GM18505 (cell line): ENCODE measurements around the gene NT5DC3.
"Not testable (repeated sequence)": the region's sequence is repeated elsewhere in the genome, so short reads cannot be mapped to it uniquely, and the experiment has no call there.

Experiments
- ATAC-seq: cut with Tn5 transposase; IDR thresholded peaks from one replicate; pipeline ENCODE4 v1.9.1; 2021; ENCODE audit not compliant: unreplicated experiment
- POLR2A ChIP-seq: IDR thresholded peaks from 4 replicates; pipeline ENCODE4 v1.6.1; 2011; ENCODE audit warnings: borderline replicate concordance; ENCODE audit not compliant: insufficient read depth, insufficient read length; ENCODE audit errors: extremely low read depth

The NT5DC3 gene

DNA sequence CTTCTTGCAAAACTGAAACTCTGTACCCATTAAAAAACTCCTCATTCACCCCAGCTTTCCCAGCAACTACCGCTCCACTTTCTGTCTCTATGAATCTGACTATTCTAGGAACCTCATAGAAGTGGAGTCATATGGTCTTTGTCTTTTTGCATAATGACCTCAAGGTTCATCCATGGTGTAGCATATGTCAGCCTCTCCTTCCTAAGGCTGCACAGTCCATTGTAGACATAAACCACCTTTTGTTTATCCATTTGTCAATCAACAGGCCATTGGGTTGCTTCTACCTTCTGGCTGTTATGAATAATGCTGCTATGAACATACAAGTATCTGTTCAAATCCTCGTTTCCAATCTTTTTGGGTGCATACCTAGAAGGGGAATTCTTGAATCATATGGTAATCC, 21.1 kb downstream of the NT5DC3 start:
- ATAC-seq = no peak

DNA sequence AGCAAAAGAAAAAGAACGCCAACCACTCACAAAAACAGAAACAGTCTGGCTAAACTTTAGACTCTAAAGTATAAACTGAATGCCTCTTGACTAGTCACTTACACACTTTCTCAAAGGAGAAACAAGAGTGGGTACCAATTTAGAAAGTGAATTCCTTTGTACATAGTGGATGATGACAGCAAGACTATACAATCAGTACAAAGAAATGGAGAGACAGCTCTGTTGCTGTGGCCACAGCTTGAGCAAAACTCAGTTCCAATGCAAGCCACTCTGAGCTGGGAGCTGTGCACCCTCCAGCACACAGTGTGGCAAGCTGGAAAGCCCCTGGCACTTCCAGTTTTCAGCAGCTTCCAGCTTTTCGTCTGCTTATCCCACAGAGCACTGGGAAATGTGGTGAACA, 21.7 kb downstream of the NT5DC3 start:
- ATAC-seq = no peak
- TF ChIP-seq POLR2A = no peak

More for the DNA sequence above, 21.1 kb downstream of the NT5DC3 start:
- no peak for TF ChIP-seq POLR2A

DNA sequence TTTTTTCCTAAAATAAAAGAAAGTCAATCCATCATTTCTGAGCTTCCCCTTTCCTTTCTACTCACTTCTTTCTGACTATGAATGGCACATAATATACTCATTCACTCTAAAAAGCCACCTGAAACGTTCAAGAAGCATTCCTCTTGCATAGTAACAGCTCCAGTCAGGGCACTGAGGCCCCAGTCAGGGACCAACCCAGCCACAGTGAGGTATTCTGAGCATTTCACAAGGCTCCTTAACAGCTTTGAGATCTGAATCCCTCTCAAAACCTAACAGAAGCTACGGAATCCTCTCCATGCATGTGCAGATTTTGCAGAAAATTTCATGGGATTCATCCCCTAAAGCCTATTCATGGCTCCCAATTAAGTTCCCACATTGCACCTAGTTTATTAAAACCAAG, 23.2 kb downstream of the NT5DC3 start:
- TF ChIP-seq POLR2A = no peak
- no peak for ATAC-seq

DNA sequence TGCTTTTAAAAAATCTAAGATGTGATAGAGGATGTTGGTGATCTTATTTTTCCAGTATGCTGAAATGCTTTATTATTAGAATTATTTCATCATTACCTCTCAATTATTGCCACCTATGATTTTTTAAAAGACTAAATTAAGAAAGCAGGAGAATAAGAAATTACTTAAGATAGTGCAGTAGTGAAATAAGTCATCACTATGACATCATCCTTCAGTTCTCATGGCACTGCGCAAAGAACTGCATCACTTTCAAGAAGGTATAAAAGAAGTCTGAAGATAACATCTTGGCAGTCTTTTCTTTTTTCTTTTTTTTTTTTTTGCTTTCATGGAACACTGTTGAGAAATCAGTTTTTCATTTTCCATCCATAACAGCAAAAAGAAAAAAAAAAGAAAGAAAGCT, 24.4 kb downstream of the NT5DC3 start:
- ATAC-seq = no peak
- no peak for TF ChIP-seq POLR2A

DNA sequence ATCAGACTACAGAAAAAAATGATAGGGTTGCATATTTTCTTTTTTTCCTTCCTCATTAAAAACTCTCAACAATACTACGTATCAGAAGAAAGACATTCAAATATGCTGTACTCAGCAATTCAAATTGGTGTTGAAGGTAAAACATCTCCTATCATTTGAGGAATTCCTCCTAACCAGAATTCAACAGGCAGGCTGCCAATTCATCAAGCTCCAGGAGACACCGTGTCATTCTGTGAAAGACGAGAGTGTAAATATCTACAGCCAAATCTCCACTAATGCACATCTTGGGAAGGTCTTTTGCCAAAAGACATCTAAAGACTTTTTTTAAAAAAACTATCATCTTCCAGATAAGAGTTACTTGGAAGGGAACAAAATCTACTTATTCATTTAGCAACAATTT, 26.6 kb downstream of the NT5DC3 start:
- TF ChIP-seq POLR2A = no peak
- no peak for ATAC-seq

DNA sequence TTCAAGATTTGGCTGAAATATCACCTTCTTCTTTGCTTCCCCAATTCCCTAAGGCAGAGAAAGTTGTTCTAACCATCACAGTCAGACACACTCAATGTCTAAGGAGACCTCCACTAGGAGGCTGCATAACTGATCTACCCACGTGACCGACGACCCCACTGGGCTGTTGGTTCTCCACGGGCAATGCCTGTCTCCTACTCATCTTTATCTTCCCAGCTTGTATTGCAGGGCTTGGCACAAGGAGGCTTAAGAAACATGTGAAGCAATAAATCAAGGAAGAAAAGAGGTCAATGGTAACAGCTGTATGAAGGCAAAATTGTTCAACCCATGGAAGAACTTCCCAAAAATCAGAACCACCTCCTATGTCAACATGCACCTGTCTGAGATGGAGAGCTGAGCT, 27.1 kb downstream of the NT5DC3 start:
- ATAC-seq = no peak
- no peak for TF ChIP-seq POLR2A

DNA sequence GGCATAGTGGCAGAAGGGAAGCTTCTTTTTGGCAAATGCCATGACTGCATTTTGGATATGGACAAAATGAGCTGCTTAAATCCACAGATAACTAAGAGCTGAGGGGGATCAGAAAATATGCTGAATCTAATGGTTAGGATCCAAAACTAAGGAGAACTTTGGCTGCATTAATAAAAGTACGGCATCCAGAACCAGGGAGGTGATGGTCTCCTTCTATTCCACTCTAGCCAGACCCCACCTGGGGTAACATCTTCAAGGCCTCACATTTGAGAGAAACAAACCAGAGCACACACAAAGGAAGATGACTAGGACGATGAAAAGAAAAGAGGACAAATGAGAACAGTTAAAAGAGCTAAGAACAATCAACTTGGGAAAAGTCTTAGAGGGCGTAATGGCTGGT, 27.6 kb downstream of the NT5DC3 start:
- TF ChIP-seq POLR2A = no peak

DNA sequence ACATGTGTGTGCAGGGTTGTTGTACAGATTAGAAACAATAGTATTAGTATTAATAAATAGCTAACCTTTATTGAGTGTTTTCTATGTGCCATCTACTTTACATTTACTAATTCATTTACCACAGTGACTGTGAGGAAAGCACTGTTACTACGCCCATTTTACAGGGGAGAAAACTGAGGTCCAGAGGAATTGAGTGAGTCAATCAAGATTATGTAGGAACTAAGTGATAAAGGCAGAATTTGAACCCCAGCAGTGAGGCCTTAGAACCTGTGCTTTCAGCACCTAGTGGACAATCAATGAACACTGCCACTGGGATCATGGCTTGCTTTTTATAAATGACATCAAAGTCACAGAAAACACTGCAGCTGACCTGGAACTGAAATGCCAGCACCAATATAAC, 28.2 kb downstream of the NT5DC3 start:
- ATAC-seq = no peak
- TF ChIP-seq POLR2A = no peak

More for the DNA sequence above, 27.6 kb downstream of the NT5DC3 start:
- no peak for ATAC-seq

DNA sequence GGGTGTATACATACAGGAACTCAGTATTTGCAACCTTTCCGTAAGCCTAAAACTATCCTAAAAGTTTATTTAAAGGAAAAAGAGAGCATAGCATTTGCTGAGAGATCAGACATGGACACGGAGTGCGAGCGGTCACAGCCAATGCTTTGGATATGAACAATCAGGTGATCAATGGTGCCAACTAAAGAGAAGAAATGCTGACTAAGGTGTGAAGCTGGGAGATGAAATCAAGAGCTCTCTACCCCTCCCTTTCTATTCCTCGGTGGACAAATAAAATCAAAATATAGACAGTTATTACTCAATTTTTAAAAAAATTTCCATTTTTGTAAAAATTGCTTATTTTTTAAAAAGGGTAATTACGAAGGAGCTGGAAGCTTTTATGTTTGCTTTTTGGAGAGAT, 29.2 kb downstream of the NT5DC3 start:
- no peak for TF ChIP-seq POLR2A
- ATAC-seq = no peak

DNA sequence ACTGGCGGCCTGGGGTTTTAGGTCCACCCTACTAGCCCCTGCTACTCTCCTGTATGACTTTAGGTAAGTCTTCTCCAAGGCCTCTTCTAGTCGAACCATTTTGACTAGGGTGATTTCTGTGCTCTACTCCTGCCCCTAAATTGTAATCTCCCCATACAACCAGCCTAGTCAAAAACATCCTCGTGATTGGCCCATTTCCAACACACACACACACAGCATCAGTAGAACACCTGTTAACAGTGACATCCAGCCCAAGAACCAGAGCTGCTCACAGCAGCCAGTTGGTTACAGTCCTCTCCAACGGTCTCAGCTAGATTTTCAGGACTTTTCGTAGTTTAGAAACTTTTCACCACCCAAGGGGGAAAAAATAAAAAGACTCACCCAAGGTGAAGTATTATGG, 30.9 kb downstream of the NT5DC3 start:
- ATAC-seq = no peak
- no peak for TF ChIP-seq POLR2A

DNA sequence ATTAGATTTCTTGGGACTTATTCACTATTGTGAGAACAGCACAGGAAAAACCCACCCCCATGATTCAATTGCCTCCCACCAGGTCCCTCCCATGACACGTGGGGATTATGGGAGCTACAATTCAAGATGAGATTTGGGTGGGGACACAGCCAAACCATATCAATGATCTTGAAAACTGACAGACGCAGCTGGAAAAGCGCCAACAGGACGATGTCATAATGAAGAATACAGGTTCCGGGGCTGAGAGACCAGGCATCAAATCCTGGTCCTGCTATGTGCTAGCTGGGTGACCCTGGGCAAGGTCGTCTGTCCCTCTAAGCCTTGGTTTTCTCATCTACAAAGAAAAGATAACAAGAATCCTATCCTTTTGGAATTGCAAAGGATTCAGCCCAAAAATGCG, 31.4 kb downstream of the NT5DC3 start:
- not testable (repeated sequence) for ATAC-seq

DNA sequence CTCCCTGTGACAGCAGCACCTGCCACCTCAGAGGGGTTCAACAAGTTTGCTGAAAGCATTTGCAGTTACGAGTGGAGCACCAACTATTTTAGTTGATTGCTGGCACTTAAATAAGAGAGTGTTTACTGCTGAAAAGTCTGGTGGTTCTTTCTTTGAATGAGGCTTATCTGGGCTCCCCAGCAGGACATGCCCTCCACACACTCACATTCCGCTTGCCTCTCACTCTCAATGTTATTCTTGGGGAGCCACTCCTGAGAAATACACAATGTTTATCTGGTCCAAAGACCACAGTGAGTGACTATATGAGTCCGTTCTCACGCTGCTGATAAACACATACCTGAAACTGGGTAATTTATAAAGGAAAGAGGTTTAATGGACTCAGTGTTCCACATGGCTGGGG, 31.9 kb downstream of the NT5DC3 start:
- TF ChIP-seq POLR2A = no peak
- ATAC-seq = no peak

DNA sequence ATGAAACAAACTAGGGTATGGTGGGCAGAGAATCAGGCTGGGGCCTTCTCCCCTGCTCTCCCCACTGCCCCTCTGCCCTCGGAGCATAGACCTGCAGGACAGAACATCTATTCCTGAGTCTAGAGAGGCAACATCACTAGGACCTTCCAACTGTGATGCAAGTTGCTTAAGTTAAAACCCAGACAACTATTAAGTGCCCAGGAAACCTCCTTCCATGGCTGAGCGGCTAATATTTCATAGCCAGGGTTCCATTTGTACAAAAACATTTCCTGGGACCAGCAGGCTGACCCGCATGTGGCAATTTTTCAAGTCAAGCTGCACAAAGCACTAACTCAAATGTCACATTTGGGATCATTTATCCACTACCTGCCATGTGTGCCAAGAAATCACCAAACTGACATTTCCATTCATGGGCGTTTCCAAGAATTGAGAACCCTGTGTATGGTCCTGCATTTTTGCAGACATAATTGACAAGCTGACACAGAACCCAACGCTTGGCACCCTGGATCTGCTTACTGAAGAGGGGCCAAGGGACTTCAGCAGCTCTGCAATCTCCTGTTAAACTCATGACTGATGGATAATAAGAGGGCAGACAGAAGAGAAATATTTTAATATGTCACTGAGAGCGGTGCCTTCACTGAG, 32.7 kb downstream of the NT5DC3 start:
- no peak for ATAC-seq
- TF ChIP-seq POLR2A = no peak

DNA sequence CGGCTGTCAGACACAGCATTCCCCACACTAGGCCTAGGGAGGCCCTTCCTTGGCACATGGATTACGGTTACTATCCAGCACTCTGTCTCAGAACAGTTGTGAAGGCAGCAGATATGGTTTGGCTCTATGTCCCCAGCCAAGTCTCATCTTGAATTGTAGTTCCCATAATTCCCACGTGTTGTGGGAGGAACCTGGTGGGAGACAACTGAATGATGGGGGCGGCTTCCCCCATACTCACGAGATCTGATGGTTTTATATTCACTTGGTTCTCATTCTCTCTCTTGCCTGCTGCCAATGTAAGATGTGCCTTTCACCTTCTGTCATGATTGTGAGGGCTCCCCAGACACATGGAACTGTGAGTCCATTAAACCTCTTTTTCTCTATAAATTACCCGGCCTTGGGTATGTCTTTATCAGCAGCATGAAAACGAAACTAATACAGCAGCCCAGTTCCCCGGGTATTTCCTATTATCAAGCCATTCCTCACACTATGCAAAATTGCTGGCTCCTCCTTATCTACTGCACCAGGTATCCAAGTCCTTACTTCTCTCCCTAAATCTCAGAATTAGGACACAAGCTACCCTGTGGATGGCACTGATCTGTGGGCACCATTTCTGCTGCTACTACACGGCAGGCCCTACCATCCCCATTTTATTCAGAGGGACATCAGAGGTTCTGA, 33.3 kb downstream of the NT5DC3 start:
- ATAC-seq = no peak
- no peak for TF ChIP-seq POLR2A
